Spleen (tissue), 7 donors: ENCODE measurements around the gene HMGA1.

Experiments used
- CTCF ChIP-seq, 11 experiments: fragments of 200-600 bp in 7 of 11; fragments of 450-650 bp in 4 of 11; sonication (generic) in 4 of 11; IDR thresholded peaks in 8 of 11; conservative IDR thresholded peaks in 3 of 11; 1 replicate in 7 of 11; 2 replicates in 4 of 11; pipeline versions ENCODE4 v1.4.0 to v1.8.0; 2016 to 2021; ENCODE audit warnings: antibody characterized with exemption in 11 of 11, inconsistent platforms in 4 of 11, mild to moderate bottlenecking in 1 of 11
- POLR2A ChIP-seq, 3 donors: fragments of 450-650 bp; IDR thresholded peaks; one replicate each; pipeline ENCODE4 v1.5.1; 2017; ENCODE audit warnings: antibody characterized with exemption in 3 of 3, mild to moderate bottlenecking in 1 of 3
- donor health status: DM: no; HTN: no; CAD: no; lungs with moderate emphysema.
- donor health status: DM: no; HTN: no; CAD: no.
- donor health status: DM: no; HTN: no; CAD: no.

- TF ChIP-seq POLR2A (IDR thresholded peaks at IDR 0.05), result no peak
- TF ChIP-seq CTCF (IDR thresholded peaks at IDR 0.05 in 8 of 11, conservative IDR thresholded peaks at IDR 0.05 in 3 of 11), result no peak
These were observed 34.1 kb upstream of the HMGA1 start for GRCh38 chr6:34202329-34203201.
